ENCODE measurements around the gene TMEM127.
"Not testable (repeated sequence)": the region's sequence is repeated elsewhere in the genome, so short reads cannot be mapped to it uniquely, and the experiment has no call there.

The TMEM127 gene

GRCh38 chr2:96264086-96264485, 1.7 kb downstream of the TMEM127 start:
- no peak for DNase-seq (ENCODE audit: low read depth, low spot score)

DNA sequence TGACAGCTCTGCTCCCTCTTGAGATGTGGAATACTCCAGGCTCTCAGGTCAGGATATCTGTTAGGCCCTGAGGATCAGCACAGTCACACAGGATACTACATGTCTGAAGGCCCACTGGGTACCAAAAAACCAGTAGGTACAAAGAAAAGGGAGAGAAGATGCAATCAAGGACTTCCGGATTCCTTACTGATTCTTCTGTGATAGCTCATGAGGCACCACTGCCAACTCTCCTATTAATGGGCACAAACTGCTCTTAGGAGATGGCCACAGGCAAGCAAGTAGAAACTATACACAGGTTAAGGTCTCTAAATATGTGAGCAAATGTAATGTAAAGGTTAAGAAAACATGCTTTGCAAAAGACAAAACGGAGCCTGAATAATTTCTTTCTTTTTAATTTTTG, 3.5 kb downstream of the TMEM127 start:
- no peak for DNase-seq (ENCODE audit: low read depth, low spot score)

GRCh38 chr2:96261328-96262003, 4.3 kb downstream of the TMEM127 start:
- DNase-seq (ENCODE audit: low read depth, low spot score): no peak

DNA sequence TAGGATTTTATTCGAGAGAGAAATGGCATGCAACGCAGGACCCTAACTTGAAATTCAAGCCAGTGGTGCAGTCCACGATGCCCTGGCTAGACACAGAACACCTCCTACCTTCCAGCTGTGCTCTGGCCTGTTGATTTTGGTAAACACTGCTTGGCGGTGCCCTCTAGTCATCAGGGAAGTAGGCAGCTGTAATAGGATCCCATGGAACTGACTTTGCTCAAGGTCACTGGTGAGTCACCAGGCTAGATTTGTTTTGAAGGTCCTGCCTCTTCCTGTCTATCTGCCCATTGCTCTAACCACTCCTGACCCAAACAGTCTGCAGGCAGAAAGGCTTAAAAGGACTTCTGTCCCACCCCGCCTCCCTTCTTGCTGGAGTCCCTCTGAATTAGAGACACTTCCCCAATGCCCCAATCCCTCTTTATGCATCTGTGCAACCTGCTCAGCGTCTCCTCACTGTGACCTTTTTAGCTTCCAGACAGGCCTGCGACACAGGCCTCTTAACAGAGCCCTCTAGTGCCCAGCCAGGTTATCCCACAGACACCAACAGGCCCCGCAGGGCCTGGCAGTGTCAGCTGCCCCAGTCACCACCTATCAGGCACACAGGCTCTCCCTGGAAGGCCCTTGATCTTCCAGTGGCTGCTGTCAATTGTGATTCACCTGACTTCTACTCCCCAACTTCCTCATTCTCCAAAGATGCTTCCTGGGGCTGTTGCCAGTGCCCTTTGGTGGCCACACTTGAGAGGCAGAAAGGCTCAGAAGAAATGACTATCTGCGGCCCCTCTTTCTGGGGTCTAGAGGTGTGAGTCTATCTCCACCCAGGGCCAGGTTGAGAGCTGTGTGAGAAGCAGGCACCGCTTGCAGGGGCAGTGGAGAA, 5.2 kb downstream of the TMEM127 start:
- peak; percentile 65 for DNase-seq (ENCODE audit: low read depth, low spot score)

DNA sequence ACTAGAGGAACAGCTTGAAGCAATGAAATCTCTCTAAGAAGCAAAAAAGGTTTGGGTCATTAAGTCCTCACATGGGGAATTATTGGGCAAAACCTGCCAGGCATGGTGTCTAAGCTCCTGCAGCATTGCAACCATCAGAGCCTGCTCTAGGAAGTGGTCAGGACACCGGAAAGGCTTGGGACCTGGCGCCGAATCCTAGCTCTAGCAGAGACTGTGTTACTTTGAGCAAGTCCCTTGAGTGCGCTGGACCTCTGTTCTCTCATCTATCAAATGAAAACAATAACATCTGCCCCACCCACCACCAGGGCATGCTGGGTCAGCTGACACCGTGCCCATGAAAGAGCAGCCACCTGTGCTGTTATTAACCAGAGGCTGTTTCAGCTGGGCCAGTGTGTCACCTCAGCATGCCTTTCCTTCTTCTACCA, 6.3 kb downstream of the TMEM127 start:
- DNase-seq (ENCODE audit: low read depth, low spot score): no peak

DNA sequence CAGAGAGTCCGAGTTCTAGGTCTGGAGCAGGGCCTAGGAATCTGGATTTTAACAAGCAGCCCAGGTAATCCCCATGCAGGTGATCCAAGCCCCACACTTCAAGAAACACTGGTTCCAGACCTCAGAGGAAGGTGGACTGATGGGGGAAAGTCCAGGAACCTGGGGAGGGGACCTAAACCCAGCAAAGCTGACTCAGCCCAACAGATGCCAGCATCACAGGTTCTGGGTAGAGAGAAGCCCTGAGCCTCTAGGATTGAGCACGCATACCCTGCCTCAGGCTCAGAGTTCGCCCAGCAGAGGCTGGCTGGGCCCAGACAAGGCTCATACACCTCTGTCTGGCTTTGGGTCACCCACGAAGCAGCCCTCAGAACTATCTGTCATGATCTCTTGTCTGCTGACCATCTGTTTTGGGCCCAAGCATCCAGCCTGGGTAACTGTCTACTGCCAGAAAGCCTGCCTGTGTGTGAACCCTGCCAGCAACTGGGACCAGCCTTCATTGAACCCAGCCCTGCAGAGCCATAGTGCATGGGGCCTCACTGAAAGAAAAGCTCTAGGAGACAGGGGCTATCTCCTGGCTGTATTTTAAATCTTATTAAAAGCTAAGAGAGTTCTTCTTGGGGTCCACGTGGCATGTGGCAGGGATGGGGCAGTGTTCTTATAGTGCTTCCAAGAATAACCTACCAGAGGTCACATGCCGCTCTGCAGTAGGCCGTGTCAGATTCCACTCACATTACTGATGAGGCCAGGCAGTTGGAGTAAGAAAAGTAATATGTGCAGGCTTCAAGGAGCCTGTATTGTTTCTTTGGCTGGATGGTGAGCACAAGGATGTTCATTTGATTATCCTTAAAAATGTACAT, 7.4 kb downstream of the TMEM127 start:
- DNase-seq (ENCODE audit: low read depth, low spot score): no peak

GRCh38 chr2:96257744-96258143, 8.1 kb downstream of the TMEM127 start:
- not testable (repeated sequence) for DNase-seq (ENCODE audit: low read depth, low spot score)

DNA sequence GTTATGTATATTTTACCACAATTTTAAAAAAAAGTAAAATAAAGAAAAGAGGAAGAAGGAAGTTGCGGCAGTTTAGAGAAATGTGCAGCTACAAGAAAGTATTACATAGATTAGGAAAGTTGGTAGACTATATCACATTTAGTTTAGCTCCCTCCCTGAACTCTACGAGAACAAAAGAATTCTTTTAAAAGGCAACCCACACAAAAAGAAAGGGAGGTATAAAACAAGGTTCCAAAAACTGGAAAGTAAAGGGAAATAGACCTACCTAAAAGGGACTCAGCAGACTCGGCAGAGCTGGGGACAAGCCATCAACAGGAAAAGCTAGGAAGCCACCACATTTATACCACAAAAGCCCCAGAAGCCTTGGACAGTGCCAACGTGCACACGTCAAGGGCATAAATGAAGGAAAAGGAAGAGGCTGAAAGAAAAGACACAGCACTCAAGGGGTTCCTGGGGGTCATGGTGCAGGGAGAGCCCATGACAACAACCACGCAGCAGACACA, 9.1 kb downstream of the TMEM127 start:
- no peak for DNase-seq (ENCODE audit: low read depth, low spot score)

DNA sequence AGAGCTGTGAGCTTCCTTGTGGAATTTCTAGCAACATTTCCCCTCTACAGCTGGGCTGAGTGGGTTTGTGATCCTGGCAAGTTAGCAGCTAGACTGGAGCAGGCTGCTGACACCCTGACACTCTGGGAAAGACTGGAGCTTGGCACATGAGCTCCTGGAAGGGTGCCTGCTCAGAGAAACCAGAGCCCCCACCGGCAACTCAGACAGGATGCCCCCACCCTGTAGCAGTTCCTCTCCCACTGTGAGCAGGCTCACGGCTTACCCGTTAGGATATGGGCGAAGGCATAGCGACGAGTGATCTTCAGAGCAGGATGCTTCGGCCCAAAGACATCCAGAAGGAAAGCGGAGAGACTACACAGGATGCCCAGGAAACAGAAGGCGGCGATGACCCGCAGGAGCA, 11.2 kb downstream of the TMEM127 start:
- DNase-seq (ENCODE audit: low read depth, low spot score): no peak

DNA sequence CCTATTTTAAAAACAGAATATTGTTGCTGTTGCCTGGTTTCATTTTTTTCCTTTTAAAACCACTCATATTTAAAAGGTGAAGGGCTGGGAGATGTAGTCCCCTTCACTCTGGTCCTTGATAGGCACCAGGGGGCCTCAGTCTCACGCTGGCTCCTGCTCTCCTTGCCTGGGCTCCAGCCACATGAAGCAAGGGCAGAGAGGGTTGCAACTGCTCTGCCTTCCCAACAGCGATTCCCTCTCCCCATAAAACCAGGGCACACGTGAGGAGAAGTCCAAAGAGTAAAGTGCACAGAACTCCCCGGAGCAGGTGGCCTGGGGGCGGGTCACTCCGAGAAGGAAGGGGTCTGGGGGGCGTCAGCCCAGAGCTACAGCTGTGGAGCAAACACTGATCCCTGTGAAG, 12.8 kb downstream of the TMEM127 start:
- no peak for DNase-seq (ENCODE audit: low read depth, low spot score)

GRCh38 chr2:96252526-96252925, 13.3 kb downstream of the TMEM127 start:
- no peak for DNase-seq (ENCODE audit: low read depth, low spot score)

- peak; percentile 96 for DNase-seq (ENCODE audit: low read depth, low spot score)
Observed at GRCh38 chr2:96251721-96252292, 14.0 kb downstream of the TMEM127 start.

DNA sequence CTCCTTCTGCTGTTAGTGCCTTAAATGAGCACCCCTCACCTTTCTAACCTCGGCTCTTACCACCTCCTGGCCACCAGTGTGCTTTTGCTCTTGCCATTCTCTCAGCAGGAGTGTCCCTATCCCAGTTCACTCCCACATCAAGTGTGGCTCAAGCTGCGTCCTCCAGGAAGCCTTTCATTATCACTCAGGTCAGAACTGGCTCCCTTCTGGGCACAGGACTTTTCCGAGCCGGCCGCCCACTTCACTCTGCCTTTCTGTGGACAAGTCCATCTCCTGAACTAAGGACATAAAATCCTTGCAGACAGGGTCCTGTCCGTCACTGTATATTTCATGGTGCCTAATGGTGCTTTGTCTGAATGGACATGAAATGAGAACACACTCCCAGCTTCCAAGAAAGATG, 15.6 kb downstream of the TMEM127 start:
- DNase-seq (ENCODE audit: low read depth, low spot score): no peak

- DNase-seq (ENCODE audit: low read depth, low spot score): no peak
Observed at GRCh38 chr2:96249654-96250053, 16.1 kb downstream of the TMEM127 start.

DNA sequence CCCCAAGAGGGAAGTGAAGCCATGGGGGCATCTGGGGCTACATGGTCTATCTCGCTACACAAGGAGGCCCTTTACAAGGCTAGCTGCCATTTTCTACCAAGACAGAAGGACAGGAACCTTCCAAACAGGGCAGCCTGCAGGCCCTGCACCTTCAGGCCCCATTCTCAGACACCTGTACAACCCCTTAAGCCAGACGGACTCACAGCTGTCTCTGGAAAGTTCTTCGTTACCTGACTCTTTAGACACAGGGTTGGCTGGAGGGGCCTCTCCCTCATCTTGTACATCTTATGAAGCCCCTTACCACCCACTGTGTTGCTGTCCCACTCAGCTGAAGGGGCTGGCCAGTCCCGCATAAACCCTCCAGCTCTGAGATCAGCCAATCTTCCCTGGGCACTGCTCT, 17.2 kb downstream of the TMEM127 start:
- no peak for DNase-seq (ENCODE audit: low read depth, low spot score)

GRCh38 chr2:96247896-96248295, 17.9 kb downstream of the TMEM127 start:
- DNase-seq (ENCODE audit: low read depth, low spot score): no peak

GRCh38 chr2:96247009-96247408, 18.8 kb downstream of the TMEM127 start:
- no peak for DNase-seq (ENCODE audit: low read depth, low spot score)

GRCh38 chr2:96245609-96246390, 20.0 kb downstream of the TMEM127 start:
- no peak for DNase-seq (ENCODE audit: low read depth, low spot score)

GRCh38 chr2:96243843-96244242, 22.0 kb downstream of the TMEM127 start:
- no peak for DNase-seq (ENCODE audit: low read depth, low spot score)

GRCh38 chr2:96241900-96242611, 23.7 kb downstream of the TMEM127 start:
- DNase-seq (ENCODE audit: low read depth, low spot score): peak; percentile 56
